Activated B cell treated with CpG ODN at 0.5 μM for 24 hours (primary cell): Measurements from ENCODE around the gene ZNF540. TPM values are rescaled to one million over a fixed set of nuclear protein-coding genes. Genes with fewer than 3 reads are reported as not detected.

ENCODE experiments used
- ATAC-seq: fragments of 200-7000 bp; cut with Tn5 transposase; one replicate; pipeline ENCODE4 v1.10.0; 2021; ENCODE audit warnings: low read depth, mild to moderate bottlenecking, moderate library complexity
- CTCF ChIA-PET: fragments of 350-600 bp; sonication (Branson Sonifier 250); formaldehyde crosslinking; loops from one replicate; lab custom pipeline; 2021; ENCODE audit warnings: antibody characterized with exemption; lab: Charles Lee
- POLR2A ChIA-PET: fragments of 350-600 bp; sonication (Branson Sonifier 250); formaldehyde crosslinking; loops from one replicate; lab custom pipeline; 2021; ENCODE audit warnings: antibody characterized with exemption; lab: Charles Lee
- DNase-seq: peaks from one replicate; pipeline ENCODE4 v3.0.0; 2022
- H3K27ac Mint-ChIP-seq: one replicate; pipeline ENCODE4 v1.8.0; 2020; ENCODE audit warnings: mixed read lengths
- H3K27me3 Mint-ChIP-seq: one replicate; pipeline ENCODE4 v1.8.0; 2021; ENCODE audit warnings: mixed read lengths
- H3K36me3 Mint-ChIP-seq: one replicate; pipeline ENCODE4 v1.8.0; 2021; ENCODE audit warnings: low read depth, mixed read lengths
- H3K4me1 Mint-ChIP-seq: one replicate; pipeline ENCODE4 v1.8.0; 2021; ENCODE audit warnings: mixed read lengths
- H3K4me3 Mint-ChIP-seq: one replicate; pipeline ENCODE4 v1.8.0; 2020; ENCODE audit warnings: mild to moderate bottlenecking, mixed read lengths
- H3K9me3 Mint-ChIP-seq: one replicate; pipeline ENCODE4 v1.8.0; 2020; ENCODE audit warnings: mixed read lengths
- CTCF ChIP-seq: fragments of 200-600 bp; IDR thresholded peaks from one replicate; pipeline ENCODE4 v1.8.0; 2022; ENCODE audit warnings: antibody characterized with exemption, mild to moderate bottlenecking
- intact Hi-C: fragments of 100-400 bp; cut with micrococcal nuclease; formaldehyde crosslinking; loops from one replicate; pipeline ENCODE4 v1.15.1; 2024
- total RNA-seq: library from RNA; stranded (reverse); gene quantifications from 2 replicates; pipeline ENCODE4 v1.2.3, GENCODE V29; 2022

ZNF540 gene
- total RNA-seq, 1 donor from 2014 or later, result 2.9 TPM

DNA sequence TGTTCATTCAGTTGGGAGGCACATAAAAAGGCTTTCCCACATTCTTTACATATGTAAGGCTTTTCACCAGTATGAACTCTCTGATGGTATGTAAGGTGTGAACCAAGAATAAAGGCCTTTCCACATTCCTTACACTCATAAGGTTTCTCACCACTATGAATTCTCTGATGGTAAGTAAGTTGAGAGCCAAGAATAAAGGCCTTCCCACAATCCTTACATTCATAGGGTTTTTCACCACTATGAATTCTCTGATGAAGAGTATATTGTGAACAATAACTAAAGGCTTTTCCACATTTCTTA is 29.4 kb upstream of the ZNF540 start:
- H3K9me3 Mint-ChIP-seq, result peaks cover 52% of the 10 kb centered on the region
- no peaks in the 10 kb centered on the region for H3K27me3 Mint-ChIP-seq
- no peaks in the 10 kb centered on the region for H3K4me1 Mint-ChIP-seq
- intact Hi-C loops, result no loop called here
- ATAC-seq, result no peak
- CTCF ChIA-PET, result no interaction called here
- H3K36me3 Mint-ChIP-seq, result peaks cover 86% of the 10 kb centered on the region
- POLR2A ChIA-PET, result no interaction called here
- DNase-seq, result no peak
- no peak overlapping the region for H3K27ac Mint-ChIP-seq
- no peak for TF ChIP-seq CTCF
- H3K4me3 Mint-ChIP-seq, result no peak overlapping the region

DNA sequence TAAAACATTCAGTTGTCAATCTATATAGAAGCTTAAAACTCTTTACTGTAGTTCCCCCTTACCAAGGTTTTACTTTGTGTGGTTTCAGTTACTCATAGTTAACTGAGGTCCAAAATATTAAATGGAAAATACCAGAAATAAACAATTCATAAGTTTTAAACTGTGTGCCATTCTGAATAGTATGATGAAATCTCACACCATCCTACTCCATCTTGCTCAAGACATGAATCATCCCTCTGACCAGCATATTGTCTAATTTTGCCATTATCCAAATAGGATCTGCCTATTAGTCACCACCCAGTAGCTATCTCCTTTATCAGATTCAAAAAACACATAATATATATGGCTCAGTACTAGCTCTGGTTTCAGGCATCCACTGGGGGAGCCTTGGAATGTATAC is 22.5 kb upstream of the ZNF540 start:
- no peak for ATAC-seq
- POLR2A ChIA-PET, result no interaction called here
- Mint-ChIP-seq H3K36me3 (peaks cover 79% of the 10 kb centered on the region), H3K27me3 (no peaks in the 10 kb centered on the region), H3K4me1 (no peaks in the 10 kb centered on the region), H3K4me3 (no peak overlapping the region), H3K27ac (no peak overlapping the region), H3K9me3 (peaks cover 46% of the 10 kb centered on the region)
- no peak for TF ChIP-seq CTCF
- intact Hi-C loops, result no loop called here
- CTCF ChIA-PET, result no interaction called here
- no peak for DNase-seq

GRCh38 chr19:37583340-37583739 is 11.3 kb upstream of the ZNF540 start:
- H3K27me3 Mint-ChIP-seq, result no peaks in the 10 kb centered on the region
- no peak overlapping the region for H3K4me3 Mint-ChIP-seq
- DNase-seq, result no peak
- peaks cover 33% of the 10 kb centered on the region for H3K36me3 Mint-ChIP-seq
- no peak for TF ChIP-seq CTCF
- CTCF ChIA-PET, result interaction anchor here (1.1 kb wide), 1 partner anchor 32 kb away, joined by 3 read pairs; no protein-coding TSS in a partner anchor
- no peak for ATAC-seq
- POLR2A ChIA-PET, result interaction anchor here (0.5 kb wide), 1 partner anchor 125 kb away, joined by 4 read pairs; no protein-coding TSS in a partner anchor
- no peaks in the 10 kb centered on the region for H3K4me1 Mint-ChIP-seq
- H3K27ac Mint-ChIP-seq, result no peak overlapping the region
- intact Hi-C loops, result no loop called here
- H3K9me3 Mint-ChIP-seq, result peaks cover 45% of the 10 kb centered on the region

DNA sequence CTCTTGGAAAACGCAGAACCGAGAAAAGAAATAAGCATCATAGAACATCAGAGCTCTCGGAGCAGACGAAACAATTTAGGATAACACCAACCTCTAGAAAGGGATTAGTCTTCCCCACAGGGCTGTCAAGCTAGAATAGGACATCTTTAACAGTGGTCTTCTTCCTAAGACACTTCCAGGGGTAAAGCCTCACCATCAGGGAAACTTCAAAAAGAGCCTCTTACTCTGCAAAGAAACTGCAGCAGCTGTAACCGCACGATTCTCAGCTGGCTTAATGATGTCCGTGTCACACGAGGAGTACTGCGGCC is 726 bp upstream of the ZNF540 start:
- Mint-ChIP-seq H3K27me3 (no peaks in the 10 kb centered on the region), H3K9me3 (peaks cover 15% of the 10 kb centered on the region), H3K4me1 (peaks cover 23% of the 10 kb centered on the region), H3K27ac (peak overlapping the region; percentile 97), H3K36me3 (peaks cover 46% of the 10 kb centered on the region), H3K4me3 (peak overlapping the region; percentile 98)
- TF ChIP-seq CTCF, result no peak
- POLR2A ChIA-PET, result interaction anchor here (0.5 to 2.7 kb wide), 16 partner anchors 43 to 1105 kb away, joined by 3 to 26 read pairs (median 8); partner anchors contain the start of genes ZFP30, ZNF260, ZNF345 and ZNF420
- CTCF ChIA-PET, result no interaction called here
- intact Hi-C loops, result loop anchor here (1.0 to 10.0 kb wide), 15 partner anchors 43 to 1379 kb away; partner anchors contain the start of genes ZFP30, ZNF146, ZNF420 and ZNF527
- ATAC-seq (no peak), DNase-seq (no peak)

- ATAC-seq (peak; percentile 35), DNase-seq (no peak)
- peak overlapping the region; percentile 98 for H3K4me3 Mint-ChIP-seq
- POLR2A ChIA-PET, result interaction anchor here (0.5 to 2.7 kb wide), 24 partner anchors 10 to 1581 kb away, joined by 3 to 26 read pairs (median 6); partner anchors contain the start of genes ALKBH6, ZFP14, ZFP30 and ZNF146
- H3K27me3 Mint-ChIP-seq, result no peaks in the 10 kb centered on the region
- peaks cover 48% of the 10 kb centered on the region for H3K36me3 Mint-ChIP-seq
- intact Hi-C loops, result loop anchor here (1.0 to 10.0 kb wide), 15 partner anchors 44 to 1380 kb away; partner anchors contain the start of genes ZFP30, ZNF146, ZNF420 and ZNF527
- H3K27ac Mint-ChIP-seq, result peak overlapping the region; percentile 97
- CTCF ChIA-PET, result no interaction called here
- H3K4me1 Mint-ChIP-seq, result peaks cover 23% of the 10 kb centered on the region
- peaks cover 17% of the 10 kb centered on the region for H3K9me3 Mint-ChIP-seq
- TF ChIP-seq CTCF, result no peak
Measured at GRCh38 chr19:37594982-37595382, 306 bp downstream of the ZNF540 start.
